Fibroblast of villous mesenchyme (primary cell): Measurements from ENCODE around the gene UCP2. TPM values are rescaled to one million over a fixed set of nuclear protein-coding genes. Genes with fewer than 3 reads are reported as not detected.
"Not testable (repeated sequence)": the region's sequence is repeated elsewhere in the genome, so short reads cannot be mapped to it uniquely, and the experiment has no call there.

Experiments
- DNase-seq: peaks from one replicate; pipeline ENCODE4 v3.0.0-alpha.2; 2010; ENCODE audit warnings: low read depth
- H3K4me3 ChIP-seq: 2 replicates; pipeline ENCODE4 v1.5.1; 2011; ENCODE audit warnings: low read depth, mild to moderate bottlenecking, low read length
- CTCF ChIP-seq: IDR thresholded peaks from 2 replicates; pipeline ENCODE4 v1.5.1; 2012; ENCODE audit warnings: low read depth, mild to moderate bottlenecking, low read length; ENCODE audit not compliant: insufficient read depth
- total RNA-seq: library from RNA; depleted of rRNA; stranded (reverse); fragments of >200 nt; gene quantifications from 2 replicates; pipeline ENCODE4 v1.2.3, GENCODE V29; 2012

Gene UCP2
- total RNA-seq, 1 donor: 2.6 TPM

GRCh38 chr11:73939096-73939495, 43.5 kb downstream of the UCP2 start:
- H3K4me3 ChIP-seq: no peak overlapping the region
- no peak for TF ChIP-seq CTCF
- DNase-seq: peak; percentile 16

- not testable (repeated sequence) for DNase-seq, H3K4me3 ChIP-seq
These were observed 46.6 kb downstream of the UCP2 start for GRCh38 chr11:73936047-73936446.

GRCh38 chr11:73932781-73933180, 49.9 kb downstream of the UCP2 start:
- no peak for TF ChIP-seq CTCF
- H3K4me3 ChIP-seq: no peak overlapping the region
- DNase-seq: no peak

GRCh38 chr11:73931951-73932350, 50.7 kb downstream of the UCP2 start:
- no peak for DNase-seq
- H3K4me3 ChIP-seq: no peak overlapping the region
- no peak for TF ChIP-seq CTCF

- peak; percentile 62 for TF ChIP-seq CTCF
- no peak overlapping the region for H3K4me3 ChIP-seq
- DNase-seq: peak; percentile 81
These were observed 51.5 kb downstream of the UCP2 start for GRCh38 chr11:73931039-73931645.

- TF ChIP-seq CTCF: no peak
These were observed 53.3 kb downstream of the UCP2 start for GRCh38 chr11:73929388-73929787.

More at GRCh38 chr11:73929388-73929787, 53.3 kb downstream of the UCP2 start:
- no peak overlapping the region for H3K4me3 ChIP-seq
- no peak for DNase-seq

Other genes starting within 250 kb of the UCP2 start
- gene RAB6A, start 221.8 kb downstream of the UCP2 start, total RNA-seq: 123 and 153 TPM in 2 replicates
- gene MRPL48, start 195.0 kb downstream of the UCP2 start, total RNA-seq: 22.5 and 30.3 TPM in 2 replicates
- gene COA4, start 106.0 kb downstream of the UCP2 start, total RNA-seq: 69.6 and 74.3 TPM in 2 replicates
- 6.9 and 7.1 TPM in 2 replicates for gene PAAF1, start 105.8 kb downstream of the UCP2 start, total RNA-seq
- gene DNAJB13, start 31.8 kb downstream of the UCP2 start, total RNA-seq: 0.86 TPM in 1 of 2 replicates, not detected in the other
- gene UCP3, start 26.2 kb upstream of the UCP2 start, total RNA-seq: 1.3 and 1.7 TPM in 2 replicates
- 19.6 and 54.4 TPM in 2 replicates for gene C2CD3, start 188.2 kb upstream of the UCP2 start, total RNA-seq
- 48.0 and 165 TPM in 2 replicates for gene PPME1, start 188.4 kb upstream of the UCP2 start, total RNA-seq